Psoas muscle (tissue), 8 donors: ENCODE data around the gene STK26. TPM values are rescaled to one million over a fixed set of nuclear protein-coding genes. Genes with fewer than 3 reads are reported as not detected.

Source experiments
- ATAC-seq, 4 donors: fragments of 200-7000 bp; cut with Tn5 transposase; one replicate each; pipeline ENCODE4 v1.9.1; 2020; ENCODE audit warnings: moderate library complexity in 3 of 4, mild to moderate bottlenecking in 2 of 4
- DNase-seq, 2 donors: peaks; one replicate each; pipeline ENCODE4 v3.0.0-alpha.2; 2020
- H3K27ac ChIP-seq: fragments of 200-600 bp; one replicate; pipeline ENCODE4 v1.8.0; 2022
- H3K27me3 ChIP-seq, 3 donors: fragments of 200-600 bp in 1 of 3; one replicate each; pipeline versions ENCODE4 v1.6.1 to v1.8.0; 2013 to 2022; ENCODE audit warnings: low read length in 2 of 3, mild to moderate bottlenecking in 2 of 3, moderate library complexity in 1 of 3; ENCODE audit not compliant: insufficient read depth in 3 of 3
- H3K36me3 ChIP-seq, 2 donors: fragments of 200-600 bp in 1 of 2; one replicate each; pipeline versions ENCODE4 v1.6.1 to v1.8.0; 2013 to 2022; ENCODE audit warnings: low read depth in 1 of 2, mild to moderate bottlenecking in 1 of 2, moderate library complexity in 1 of 2; ENCODE audit not compliant: insufficient read depth in 1 of 2
- H3K4me1 ChIP-seq: fragments of 200-600 bp; one replicate; pipeline ENCODE4 v1.8.0; 2022
- H3K4me3 ChIP-seq: fragments of 200-600 bp; one replicate; pipeline ENCODE4 v1.8.0; 2022; ENCODE audit warnings: mild to moderate bottlenecking
- H3K9me3 ChIP-seq: fragments of 200-600 bp; one replicate; pipeline ENCODE4 v1.8.0; 2022
- WGBS, 3 donors: extraction: QIAGEN DNeasy Blood & Tissue Kit; methylation state at CpG; one replicate each; pipeline versions ENCODE4 v1.1.6 to v1.1.7; 2013; 5-methylcytosine and 5-hydroxymethylcytosine counted together
- intact Hi-C, 2 donors: fragments of 100-400 bp; cut with DNase I; formaldehyde crosslinking; loops; one replicate each; pipeline versions ENCODE4 v1.11.0 to v1.14.2; 2022
- polyA plus RNA-seq, 3 donors: library from polyadenylated mRNA; stranded (reverse); fragments of 200-250 nt; gene quantifications; one replicate each; pipeline ENCODE4 v1.2.3, GENCODE V29; 2013
- total RNA-seq, 4 donors: library from RNA; stranded (reverse); fragmentation: NEBNext Ultra II Directional in 2 of 4; extraction: Animal tissue kit (Norgen Biotek cat#: 25700) in 2 of 4; gene quantifications; one replicate each; pipeline versions ENCODE4 v1.2.1 to v1.2.4, GENCODE V29; 2021 to 2023
- TF ChIP-seq, protein P1 (sequence below): fragments of 200-600 bp; IDR thresholded peaks from one replicate; pipeline ENCODE4 v1.8.0; 2022; ENCODE audit warnings: antibody characterized with exemption
- donor health status: healthy with polysubstance abuse.
- donor health status: DM: no; HTN: no; CAD: no; lungs with moderate emphysema.
- donor health status: Bipolar disorder and iron deficiency.
- donor health status: healthy.
- donor health status: DM: yes; HTN: yes; CAD: no.
- donor health status: DM: no; HTN: no; CAD: no.
- donor health status: DM: no; HTN: no; CAD: no.
- donor health status: DM: yes; HTN: yes; CAD: no.

Gene STK26
- total and polyA plus RNA-seq, 7 donors: 0.25 to 0.79 (median 0.44) TPM

DNA sequence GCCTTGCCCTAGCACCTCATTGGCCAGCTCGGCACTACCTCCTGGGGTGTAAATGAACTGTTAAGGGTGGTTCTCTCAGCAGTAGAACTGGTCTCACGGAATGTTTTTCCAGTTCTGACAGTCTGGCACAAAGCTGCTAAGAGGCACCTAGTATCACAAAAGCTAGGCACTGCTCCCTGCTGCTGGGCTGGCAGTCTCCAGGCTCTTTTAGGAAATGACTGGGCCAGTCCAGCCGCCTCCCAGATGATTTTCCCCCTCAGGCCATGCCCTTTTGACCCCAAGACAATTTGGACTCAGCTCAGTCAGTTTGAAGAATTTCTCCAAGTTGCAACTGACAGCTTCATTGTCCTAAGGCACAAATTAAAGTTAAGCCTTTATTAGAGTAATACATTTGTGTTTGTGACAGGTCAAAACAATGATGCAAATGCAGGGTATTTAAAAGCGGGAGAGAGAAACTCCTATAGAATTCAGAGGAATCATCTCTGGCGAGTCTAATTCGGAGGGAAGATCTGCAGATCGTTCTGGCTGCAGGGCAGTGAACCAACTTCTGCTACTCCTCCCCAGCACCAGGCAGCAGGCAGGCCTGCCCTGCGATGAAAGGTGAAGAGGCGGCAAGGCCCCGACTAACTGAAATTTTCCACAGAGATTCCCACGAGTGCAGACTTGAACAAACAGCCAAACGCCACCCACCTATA is 96.9 kb downstream of the STK26 start:
- no peaks in the 10 kb centered on the region for H3K36me3 ChIP-seq
- no peaks in the 10 kb centered on the region for H3K9me3 ChIP-seq
- H3K27ac ChIP-seq: no peak overlapping the region
- DNase-seq: no peak
- ATAC-seq: no peak
- H3K4me3 ChIP-seq: no peak overlapping the region
- peaks cover 0 to 3% (median 0%) of the 10 kb centered on the region in 3 donors for H3K27me3 ChIP-seq
- no peaks in the 10 kb centered on the region for H3K4me1 ChIP-seq
- 59 to 69% (median 67%) methylated on average over 12 of the region's 12 CpGs for WGBS, 3 donors
- TF ChIP-seq, protein P1, sequence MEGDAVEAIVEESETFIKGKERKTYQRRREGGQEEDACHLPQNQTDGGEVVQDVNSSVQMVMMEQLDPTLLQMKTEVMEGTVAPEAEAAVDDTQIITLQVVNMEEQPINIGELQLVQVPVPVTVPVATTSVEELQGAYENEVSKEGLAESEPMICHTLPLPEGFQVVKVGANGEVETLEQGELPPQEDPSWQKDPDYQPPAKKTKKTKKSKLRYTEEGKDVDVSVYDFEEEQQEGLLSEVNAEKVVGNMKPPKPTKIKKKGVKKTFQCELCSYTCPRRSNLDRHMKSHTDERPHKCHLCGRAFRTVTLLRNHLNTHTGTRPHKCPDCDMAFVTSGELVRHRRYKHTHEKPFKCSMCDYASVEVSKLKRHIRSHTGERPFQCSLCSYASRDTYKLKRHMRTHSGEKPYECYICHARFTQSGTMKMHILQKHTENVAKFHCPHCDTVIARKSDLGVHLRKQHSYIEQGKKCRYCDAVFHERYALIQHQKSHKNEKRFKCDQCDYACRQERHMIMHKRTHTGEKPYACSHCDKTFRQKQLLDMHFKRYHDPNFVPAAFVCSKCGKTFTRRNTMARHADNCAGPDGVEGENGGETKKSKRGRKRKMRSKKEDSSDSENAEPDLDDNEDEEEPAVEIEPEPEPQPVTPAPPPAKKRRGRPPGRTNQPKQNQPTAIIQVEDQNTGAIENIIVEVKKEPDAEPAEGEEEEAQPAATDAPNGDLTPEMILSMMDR: no peak
- intact Hi-C loops: no loop called here

DNA sequence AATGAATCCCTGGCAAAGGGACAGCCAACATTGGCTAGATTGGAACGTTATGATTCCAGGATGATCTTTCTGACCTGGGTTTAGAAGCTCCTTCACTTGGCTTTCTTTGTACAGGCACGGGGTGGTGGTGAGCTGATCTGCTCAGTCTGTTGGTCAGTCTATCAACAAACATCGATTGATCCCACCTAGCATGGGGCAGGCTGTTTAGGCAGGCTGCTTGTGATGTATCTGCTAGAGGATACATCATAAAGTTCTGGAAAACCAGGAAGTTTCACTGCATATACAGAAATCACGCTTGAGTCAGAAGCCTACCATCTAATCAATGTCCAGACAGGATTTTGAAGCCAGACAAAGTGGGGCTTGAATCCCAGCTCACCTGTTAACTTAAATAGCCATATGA is 97.8 kb downstream of the STK26 start:
- no peaks in the 10 kb centered on the region for H3K4me1 ChIP-seq
- intact Hi-C loops: no loop called here
- 61 to 90% (median 78%) methylated on average over 4 of the region's 4 CpGs for WGBS, 3 donors
- no peak overlapping the region for H3K4me3 ChIP-seq
- ATAC-seq: no peak
- H3K9me3 ChIP-seq: no peaks in the 10 kb centered on the region
- H3K27me3 ChIP-seq: no peaks in the 10 kb centered on the region
- H3K27ac ChIP-seq: no peak overlapping the region
- TF ChIP-seq, protein P1: no peak
- no peaks in the 10 kb centered on the region for H3K36me3 ChIP-seq
- DNase-seq: no peak

Other genes starting within 250 kb of the STK26 start
- under 1 TPM in 2 of 4 donors, not detected in 2; 0.10 to 0.13 TPM for gene FRMD7, start 104.7 kb downstream of the STK26 start, total RNA-seq
- gene FRMD7, start 104.7 kb downstream of the STK26 start, polyA plus RNA-seq: under 1 TPM in 1 of 3 donors, not detected in 2; 0.04 TPM
- 10 to 100 TPM; 16.6 to 25.7 (median 23.3) TPM for gene RAP2C, start 196.1 kb downstream of the STK26 start, total RNA-seq
- gene RAP2C, start 196.1 kb downstream of the STK26 start, polyA plus RNA-seq: 10 to 100 TPM in 2 of 3 donors, 1 to 10 TPM in 1; 9.6 to 22.2 (median 15.0) TPM